HepG2 (cell line): Measurements from ENCODE around the gene C6orf136. TPM values are rescaled to one million over a fixed set of nuclear protein-coding genes. Genes with fewer than 3 reads are reported as not detected.

Experiments used
- ARID3A ChIP-seq: IDR thresholded peaks from 2 replicates; pipeline ENCODE4 v1.6.1; 2012; ENCODE audit warnings: low read depth, low read length, improper control_type of control experiment
- ARID4A ChIP-seq: sonication (generic); formaldehyde crosslinking; IDR thresholded peaks from 2 replicates; pipeline ENCODE4 v1.5.0; 2020; ENCODE audit warnings: mild to moderate bottlenecking, missing genetic modification reagents, borderline replicate concordance
- BRCA1 ChIP-seq: sonication (generic); formaldehyde crosslinking; IDR thresholded peaks from 2 replicates; pipeline ENCODE4 v1.4.0; 2020; ENCODE audit warnings: missing genetic modification reagents
- CBX5 ChIP-seq: sonication (generic); formaldehyde crosslinking; IDR thresholded peaks from 2 replicates; pipeline ENCODE4 v1.4.0; 2020; ENCODE audit warnings: missing genetic modification reagents, borderline replicate concordance
- DBP ChIP-seq: sonication (generic); formaldehyde crosslinking; IDR thresholded peaks from 2 replicates; pipeline ENCODE4 v1.4.0; 2020; ENCODE audit warnings: missing genetic modification reagents; ENCODE audit errors: not compliant biosample characterization
- E2F1 ChIP-seq: sonication (generic); formaldehyde crosslinking; IDR thresholded peaks from 2 replicates; pipeline ENCODE4 v1.5.0; 2020; ENCODE audit warnings: missing genetic modification reagents
- KAT8 ChIP-seq: IDR thresholded peaks from 2 replicates; pipeline ENCODE4 v1.6.1; 2016; ENCODE audit warnings: missing genetic modification reagents, missing compliant biosample characterization
- KLF15 ChIP-seq: sonication (generic); formaldehyde crosslinking; IDR thresholded peaks from 2 replicates; pipeline ENCODE4 v1.8.1; 2023; ENCODE audit warnings: borderline replicate concordance, mild to moderate bottlenecking, inconsistent platforms, missing genetic modification reagents, mixed read lengths
- ZBTB34 ChIP-seq: sonication (generic); formaldehyde crosslinking; IDR thresholded peaks from 2 replicates; pipeline ENCODE4 v1.8.0; 2022; ENCODE audit warnings: mild to moderate bottlenecking, missing genetic modification reagents
- ZNF207 ChIP-seq: fragments of 450-650 bp; IDR thresholded peaks from 2 replicates; pipeline ENCODE4 v1.6.1; 2016; ENCODE audit warnings: antibody characterized with exemption, borderline replicate concordance
- ZNF317 ChIP-seq: sonication (generic); formaldehyde crosslinking; IDR thresholded peaks from 2 replicates; pipeline ENCODE4 v1.5.0; 2020; ENCODE audit warnings: mild to moderate bottlenecking, missing genetic modification reagents
- ZNF329 ChIP-seq: sonication (generic); formaldehyde crosslinking; IDR thresholded peaks from 2 replicates; pipeline ENCODE4 v1.9.0; 2021; ENCODE audit warnings: low read depth, mild to moderate bottlenecking, missing genetic modification reagents
- ZNF580 ChIP-seq: IDR thresholded peaks from 2 replicates; pipeline ENCODE4 v1.6.1; 2016; ENCODE audit warnings: low read depth, borderline replicate concordance
- ZNF691 ChIP-seq: sonication (generic); formaldehyde crosslinking; IDR thresholded peaks from 2 replicates; pipeline ENCODE4 v1.4.0; 2020; ENCODE audit warnings: missing genetic modification reagents, low read depth, mild to moderate bottlenecking, borderline replicate concordance
- ZNF740 ChIP-seq: sonication (generic); formaldehyde crosslinking; IDR thresholded peaks from 2 replicates; pipeline ENCODE4 v1.4.0; 2020; ENCODE audit warnings: missing genetic modification reagents
- polyA plus RNA-seq, 8 experiments: library from polyadenylated mRNA; depleted of rRNA in 3 of 8; stranded (reverse) in 7 of 8; unstranded in 1 of 8; fragments of >200 nt; fragmentation: Illumina TruSeq in 4 of 8; extraction: Trizol in 4 of 8; gene quantifications; 2 replicates each; pipeline versions ENCODE4 v1.2.1 to v1.2.3, GENCODE V29; 2011 to 2016; ENCODE audit warnings: low read depth in 4 of 8, missing spikeins in 1 of 8, mixed read lengths in 1 of 8; ENCODE audit not compliant: insufficient read depth in 1 of 8
- total RNA-seq, 5 experiments: library from RNA; depleted of rRNA; stranded (reverse); fragments of >200 nt; fragmentation: Illumina TruSeq; extraction: Trizol; gene quantifications; 2 replicates each; pipeline ENCODE4 v1.2.3, GENCODE V29; 2016; ENCODE audit warnings: low read depth in 1 of 5

C6orf136 gene
- total and polyA plus RNA-seq, 2 of the 13 experiments (the other 11 are each of a cell fraction or from before 2014, with no cell fraction given): 12.0 to 26.2 TPM

- TF ChIP-seq E2F1 (CRISPR knock-in tag) (peak; percentile 87), ZNF740 (no peak), ZNF317 (CRISPR knock-in tag) (peak; percentile 90), ARID4A (CRISPR knock-in tag) (peak; percentile 98), ZNF207 (no peak), CBX5 (CRISPR knock-in tag) (peak; percentile 71; the same call in 1 of the 2 replicates), KLF15 (0 out of 2 replicates have a peak, but pooled peaks have one; percentile 35), KAT8 (CRISPR knock-in tag) (peak; percentile 76; the same call in 1 of the 2 replicates), ZNF580 (CRISPR knock-in tag) (peak; percentile 89; the same call in 1 of the 2 replicates), BRCA1 (CRISPR knock-in tag) (peak; percentile 97; the same call in 1 of the 2 replicates), ZNF329 (CRISPR knock-in tag) (no peak), ZNF691 (CRISPR knock-in tag) (peak; percentile 80), ARID3A (no peak), DBP (peak; percentile 84), ZBTB34 (CRISPR knock-in tag) (no peak)
Observed at GRCh38 chr6:30647242-30648116, 546 bp downstream of the C6orf136 start (continued).
